T-helper 17 cell (primary cell): ENCODE data around the gene HAT1. TPM values are rescaled to one million over a fixed set of nuclear protein-coding genes. Genes with fewer than 3 reads are reported as not detected.

Experiments
- total RNA-seq, 4 donors: library from RNA in 2 of 4; stranded (reverse) in 2 of 4; gene quantifications; one replicate each; pipeline ENCODE4 v1.2.3 and lab custom pipeline; 2022 to 2026

HAT1 gene
- total RNA-seq, 2 donors from 2014 or later, result 20.8 to 22.3 TPM

Other genes starting within 250 kb of the HAT1 start
- gene DYNC1I2, start 235.0 kb upstream of the HAT1 start, total RNA-seq, result 10 to 100 TPM; 23.2 to 27.3 TPM
- 10 to 100 TPM; 11.0 to 15.5 TPM for gene SLC25A12, start 28.2 kb upstream of the HAT1 start, total RNA-seq
- gene METAP1D, start 77.5 kb downstream of the HAT1 start, total RNA-seq, result 1 to 10 TPM; 5.7 to 6.5 TPM
- gene DLX1, start 163.0 kb downstream of the HAT1 start, total RNA-seq, result not detected
- gene DLX2, start 180.4 kb downstream of the HAT1 start, total RNA-seq, result not detected